ENCODE measurements around the gene SCAI. TPM values are rescaled to one million over a fixed set of nuclear protein-coding genes. Genes with fewer than 3 reads are reported as not detected.
"Not testable (repeated sequence)": the region's sequence is repeated elsewhere in the genome, so short reads cannot be mapped to it uniquely, and the experiment has no call there.

Gene SCAI
- total RNA-seq, 2 donors from 2014 or later: 14.5 to 16.9 TPM

GRCh38 chr9:125024917-125025316, 118.4 kb downstream of the SCAI start:
- DNase-seq: no peak
- H3K36me3 Mint-ChIP-seq (ENCODE audit: insufficient read depth in 2 of 2): peaks cover 0 to 6% of the 10 kb centered on the region in 2 donors
- H3K4me3 Mint-ChIP-seq: no peak overlapping the region
- H3K4me1 Mint-ChIP-seq (ENCODE audit: low read depth): peaks cover 11% of the 10 kb centered on the region
- peak overlapping the region; percentile 3 for H3K27ac Mint-ChIP-seq
- H3K9me3 Mint-ChIP-seq: no peaks in the 10 kb centered on the region
- ATAC-seq (replicated peaks in 1 of 2): no peak
- no peaks in the 10 kb centered on the region for H3K27me3 Mint-ChIP-seq (ENCODE audit: low read depth)

GRCh38 chr9:125021069-125021468, 122.3 kb downstream of the SCAI start:
- H3K4me3 Mint-ChIP-seq: no peak overlapping the region
- H3K36me3 Mint-ChIP-seq (ENCODE audit: insufficient read depth in 2 of 2): peaks cover 0 to 6% of the 10 kb centered on the region in 2 donors
- H3K9me3 Mint-ChIP-seq: no peaks in the 10 kb centered on the region
- H3K27me3 Mint-ChIP-seq (ENCODE audit: low read depth): no peaks in the 10 kb centered on the region
- peak overlapping the region; percentile 1 for H3K27ac Mint-ChIP-seq
- no peak for DNase-seq
- ATAC-seq (replicated peaks in 1 of 2): no peak
- H3K4me1 Mint-ChIP-seq (ENCODE audit: low read depth): peaks cover 8% of the 10 kb centered on the region

GRCh38 chr9:125015655-125016054, 127.7 kb downstream of the SCAI start:
- not testable (repeated sequence) for ATAC-seq (replicated peaks in 1 of 2); H3K9me3 Mint-ChIP-seq; DNase-seq; H3K36me3 Mint-ChIP-seq (ENCODE audit: insufficient read depth in 2 of 2); H3K27ac Mint-ChIP-seq; H3K4me3 Mint-ChIP-seq; H3K27me3 Mint-ChIP-seq (ENCODE audit: low read depth); H3K4me1 Mint-ChIP-seq (ENCODE audit: low read depth)

GRCh38 chr9:125012013-125012412, 131.3 kb downstream of the SCAI start:
- not testable (repeated sequence) for H3K27ac Mint-ChIP-seq; H3K4me3 Mint-ChIP-seq; DNase-seq; H3K9me3 Mint-ChIP-seq; H3K27me3 Mint-ChIP-seq (ENCODE audit: low read depth); ATAC-seq (replicated peaks in 1 of 2); H3K36me3 Mint-ChIP-seq (ENCODE audit: insufficient read depth in 2 of 2); H3K4me1 Mint-ChIP-seq (ENCODE audit: low read depth)

GRCh38 chr9:125008599-125008998, 134.7 kb downstream of the SCAI start:
- Mint-ChIP-seq H3K9me3 (no peaks in the 10 kb centered on the region), H3K36me3 (ENCODE audit: insufficient read depth in 2 of 2) (peaks cover 0 to 2% of the 10 kb centered on the region in 2 donors), H3K27me3 (ENCODE audit: low read depth) (no peaks in the 10 kb centered on the region), H3K4me1 (ENCODE audit: low read depth) (no peaks in the 10 kb centered on the region), H3K27ac (peak overlapping the region; percentile 64), H3K4me3 (no peak overlapping the region)
- DNase-seq: no peak
- no peak for ATAC-seq (replicated peaks in 1 of 2)

GRCh38 chr9:125003332-125003731, 140.0 kb downstream of the SCAI start:
- Mint-ChIP-seq H3K9me3 (no peaks in the 10 kb centered on the region), H3K36me3 (ENCODE audit: insufficient read depth in 2 of 2) (no peaks in the 10 kb centered on the region), H3K27ac (no peak overlapping the region), H3K4me1 (ENCODE audit: low read depth) (no peaks in the 10 kb centered on the region), H3K4me3 (no peak overlapping the region), H3K27me3 (ENCODE audit: low read depth) (no peaks in the 10 kb centered on the region)
- DNase-seq: no peak
- ATAC-seq (replicated peaks in 1 of 2): no peak

- Mint-ChIP-seq H3K27ac (no peak overlapping the region), H3K4me3 (no peak overlapping the region), H3K27me3 (ENCODE audit: low read depth) (no peaks in the 10 kb centered on the region), H3K36me3 (ENCODE audit: insufficient read depth in 2 of 2) (peaks cover 0 to 9% of the 10 kb centered on the region in 2 donors), H3K9me3 (no peaks in the 10 kb centered on the region), H3K4me1 (ENCODE audit: low read depth) (no peaks in the 10 kb centered on the region)
- DNase-seq (no peak), ATAC-seq (replicated peaks in 1 of 2) (no peak)
Measured at GRCh38 chr9:124983698-124984097, 159.6 kb downstream of the SCAI start.

- Mint-ChIP-seq H3K27ac (no peak overlapping the region), H3K36me3 (ENCODE audit: insufficient read depth in 2 of 2) (peaks cover 0 to 6% of the 10 kb centered on the region in 2 donors), H3K4me3 (no peak overlapping the region), H3K4me1 (ENCODE audit: low read depth) (no peaks in the 10 kb centered on the region), H3K27me3 (ENCODE audit: low read depth) (no peaks in the 10 kb centered on the region), H3K9me3 (no peaks in the 10 kb centered on the region)
- DNase-seq (no peak), ATAC-seq (replicated peaks in 1 of 2) (no peak)
Measured at GRCh38 chr9:124980431-124980830, 162.9 kb downstream of the SCAI start.

GRCh38 chr9:124975131-124975530, 168.2 kb downstream of the SCAI start:
- DNase-seq (no peak), ATAC-seq (replicated peaks in 1 of 2) (no peak)
- no peaks in the 10 kb centered on the region for H3K27me3 Mint-ChIP-seq (ENCODE audit: low read depth)

GRCh38 chr9:124973807-124974206, 169.5 kb downstream of the SCAI start:
- Mint-ChIP-seq H3K4me3 (no peak overlapping the region), H3K27ac (no peak overlapping the region), H3K27me3 (ENCODE audit: low read depth) (no peaks in the 10 kb centered on the region), H3K36me3 (ENCODE audit: insufficient read depth in 2 of 2) (peaks cover 5 to 10% of the 10 kb centered on the region in 2 donors), H3K4me1 (ENCODE audit: low read depth) (peaks cover 18% of the 10 kb centered on the region), H3K9me3 (peaks cover 0 to 1% of the 10 kb centered on the region in 2 donors)
- DNase-seq (no peak), ATAC-seq (replicated peaks in 1 of 2) (no peak)

More at GRCh38 chr9:124975131-124975530, 168.2 kb downstream of the SCAI start:
- Mint-ChIP-seq H3K9me3 (peaks cover 0 to 1% of the 10 kb centered on the region in 2 donors), H3K36me3 (ENCODE audit: insufficient read depth in 2 of 2) (peaks cover 4 to 10% of the 10 kb centered on the region in 2 donors), H3K4me1 (ENCODE audit: low read depth) (peaks cover 18% of the 10 kb centered on the region), H3K27ac (no peak overlapping the region), H3K4me3 (no peak overlapping the region)

GRCh38 chr9:124972241-124972770, 171.0 kb downstream of the SCAI start:
- Mint-ChIP-seq H3K27ac (peak overlapping the region; percentile 0), H3K27me3 (ENCODE audit: low read depth) (no peaks in the 10 kb centered on the region), H3K4me3 (no peak overlapping the region), H3K36me3 (ENCODE audit: insufficient read depth in 2 of 2) (peaks cover 5 to 10% of the 10 kb centered on the region in 2 donors), H3K9me3 (peaks cover 0 to 1% of the 10 kb centered on the region in 2 donors), H3K4me1 (ENCODE audit: low read depth) (peaks cover 18% of the 10 kb centered on the region)
- DNase-seq (no peak), ATAC-seq (replicated peaks in 1 of 2) (peak; percentile 29 to 71)

GRCh38 chr9:124969401-124969800, 173.9 kb downstream of the SCAI start:
- ATAC-seq (replicated peaks in 1 of 2) (no peak), DNase-seq (no peak)
- H3K27ac Mint-ChIP-seq: no peak overlapping the region
- peaks cover 42% of the 10 kb centered on the region for H3K4me1 Mint-ChIP-seq (ENCODE audit: low read depth)
- H3K9me3 Mint-ChIP-seq: peaks cover 0 to 1% of the 10 kb centered on the region in 2 donors
- peaks cover 5 to 8% of the 10 kb centered on the region in 2 donors for H3K36me3 Mint-ChIP-seq (ENCODE audit: insufficient read depth in 2 of 2)
- H3K27me3 Mint-ChIP-seq (ENCODE audit: low read depth): no peaks in the 10 kb centered on the region
- no peak overlapping the region for H3K4me3 Mint-ChIP-seq

GRCh38 chr9:124968238-124968637, 175.1 kb downstream of the SCAI start:
- H3K4me3 Mint-ChIP-seq: no peak overlapping the region
- DNase-seq: no peak
- no peaks in the 10 kb centered on the region for H3K27me3 Mint-ChIP-seq (ENCODE audit: low read depth)
- peaks cover 2 to 4% of the 10 kb centered on the region in 2 donors for H3K36me3 Mint-ChIP-seq (ENCODE audit: insufficient read depth in 2 of 2)
- H3K9me3 Mint-ChIP-seq: no peaks in the 10 kb centered on the region
- ATAC-seq (replicated peaks in 1 of 2): no peak
- H3K4me1 Mint-ChIP-seq (ENCODE audit: low read depth): peaks cover 38% of the 10 kb centered on the region
- H3K27ac Mint-ChIP-seq: no peak overlapping the region

Data from activated T-cell treated with anti-CD3 and anti-CD28 coated beads, Interleukin-2, amount 50 U/mL, for 72 hours (primary cell).